Ovary (tissue), 3 donors: Measurements from ENCODE around the gene ARHGEF1.

Source experiments
- EP300 ChIP-seq: sonication (generic); formaldehyde crosslinking; IDR thresholded peaks from one replicate; pipeline ENCODE4 v1.6.1; 2017; ENCODE audit warnings: antibody characterized with exemption
- TF ChIP-seq, protein P1 (sequence below), 3 donors: fragments of 450-650 bp in 2 of 3; fragments of 200-600 bp in 1 of 3; IDR thresholded peaks; one replicate each; pipeline versions ENCODE4 v1.5.1 to v1.8.0; 2016 to 2022; ENCODE audit warnings: antibody characterized with exemption in 3 of 3, mild to moderate bottlenecking in 1 of 3
- donor health status: DM: no; HTN: no; CAD: no.

DNA sequence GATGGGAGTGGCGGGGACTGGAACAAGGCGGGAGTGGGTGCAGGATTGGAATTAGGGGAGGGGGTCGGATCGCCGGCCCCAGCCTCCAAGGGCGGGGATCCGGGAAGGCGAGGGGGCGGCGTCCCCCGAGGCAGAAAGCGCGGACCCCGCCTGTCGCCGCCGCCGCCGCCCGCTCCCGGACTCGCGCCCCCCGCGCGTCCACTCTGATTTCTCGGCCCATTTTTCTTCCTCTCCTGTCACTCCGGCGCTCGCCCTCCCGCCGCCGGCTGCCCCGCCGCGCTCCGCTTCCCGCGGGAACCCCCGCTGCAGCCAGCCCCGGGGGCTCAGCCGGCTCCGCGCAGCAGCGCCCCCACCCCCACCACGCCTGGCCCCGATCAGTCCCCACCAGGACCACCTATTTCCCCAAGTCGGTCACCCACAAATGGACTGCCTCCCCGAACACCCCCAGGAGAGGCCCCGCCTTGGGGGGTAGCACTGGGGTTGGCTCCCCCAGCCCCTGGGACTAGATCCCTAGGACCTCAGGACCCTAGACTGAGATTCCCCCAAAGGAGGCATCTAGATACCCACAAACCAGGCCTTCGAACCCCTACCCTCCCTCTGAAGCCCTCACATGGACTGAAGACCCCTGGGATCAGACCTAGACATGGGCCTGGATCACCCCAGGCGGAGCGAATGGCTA lies 57.9 kb downstream of the ARHGEF1 start:
- no peak for TF ChIP-seq EP300
- TF ChIP-seq, protein P1, sequence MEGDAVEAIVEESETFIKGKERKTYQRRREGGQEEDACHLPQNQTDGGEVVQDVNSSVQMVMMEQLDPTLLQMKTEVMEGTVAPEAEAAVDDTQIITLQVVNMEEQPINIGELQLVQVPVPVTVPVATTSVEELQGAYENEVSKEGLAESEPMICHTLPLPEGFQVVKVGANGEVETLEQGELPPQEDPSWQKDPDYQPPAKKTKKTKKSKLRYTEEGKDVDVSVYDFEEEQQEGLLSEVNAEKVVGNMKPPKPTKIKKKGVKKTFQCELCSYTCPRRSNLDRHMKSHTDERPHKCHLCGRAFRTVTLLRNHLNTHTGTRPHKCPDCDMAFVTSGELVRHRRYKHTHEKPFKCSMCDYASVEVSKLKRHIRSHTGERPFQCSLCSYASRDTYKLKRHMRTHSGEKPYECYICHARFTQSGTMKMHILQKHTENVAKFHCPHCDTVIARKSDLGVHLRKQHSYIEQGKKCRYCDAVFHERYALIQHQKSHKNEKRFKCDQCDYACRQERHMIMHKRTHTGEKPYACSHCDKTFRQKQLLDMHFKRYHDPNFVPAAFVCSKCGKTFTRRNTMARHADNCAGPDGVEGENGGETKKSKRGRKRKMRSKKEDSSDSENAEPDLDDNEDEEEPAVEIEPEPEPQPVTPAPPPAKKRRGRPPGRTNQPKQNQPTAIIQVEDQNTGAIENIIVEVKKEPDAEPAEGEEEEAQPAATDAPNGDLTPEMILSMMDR (IDR thresholded peaks at IDR 0.05): no peak
